Measurements from ENCODE around the gene SSH3. TPM values are rescaled to one million over a fixed set of nuclear protein-coding genes. Genes with fewer than 3 reads are reported as not detected.

SSH3 gene
- total and polyA plus RNA-seq, 4 donors = 4.8 to 10.4 (median 8.1) TPM

DNA sequence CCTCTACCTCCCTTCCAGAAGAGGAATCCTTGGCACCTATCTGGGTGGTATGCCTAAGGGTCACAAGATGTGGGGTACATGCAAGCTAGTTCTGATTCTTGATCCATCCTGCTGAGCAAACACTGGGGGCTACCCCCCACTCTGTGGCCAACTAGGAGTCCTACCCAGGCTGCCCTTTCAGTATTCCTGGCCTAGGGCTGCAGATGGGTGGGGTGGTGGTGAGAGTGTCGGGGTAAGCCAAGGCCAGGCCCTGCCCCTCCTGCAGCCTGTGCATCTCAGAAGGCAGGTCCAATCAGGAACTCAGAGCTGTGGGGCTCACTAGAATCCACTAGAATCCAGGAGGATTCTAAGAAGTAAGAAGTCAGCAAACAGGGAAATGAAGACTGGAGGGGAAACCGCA, 10.9 kb downstream of the SSH3 start:
- DNase-seq (ENCODE audit: low spot score) = no peak

GRCh38 chr11:67315325-67315909, 12.1 kb downstream of the SSH3 start:
- DNase-seq (ENCODE audit: low spot score) = no peak
- TF ChIP-seq JUND (IDR thresholded peaks at IDR 0.05) = no peak
- TF ChIP-seq NR2F2 (IDR thresholded peaks at IDR 0.05) = no peak
- TF ChIP-seq, protein P1, sequence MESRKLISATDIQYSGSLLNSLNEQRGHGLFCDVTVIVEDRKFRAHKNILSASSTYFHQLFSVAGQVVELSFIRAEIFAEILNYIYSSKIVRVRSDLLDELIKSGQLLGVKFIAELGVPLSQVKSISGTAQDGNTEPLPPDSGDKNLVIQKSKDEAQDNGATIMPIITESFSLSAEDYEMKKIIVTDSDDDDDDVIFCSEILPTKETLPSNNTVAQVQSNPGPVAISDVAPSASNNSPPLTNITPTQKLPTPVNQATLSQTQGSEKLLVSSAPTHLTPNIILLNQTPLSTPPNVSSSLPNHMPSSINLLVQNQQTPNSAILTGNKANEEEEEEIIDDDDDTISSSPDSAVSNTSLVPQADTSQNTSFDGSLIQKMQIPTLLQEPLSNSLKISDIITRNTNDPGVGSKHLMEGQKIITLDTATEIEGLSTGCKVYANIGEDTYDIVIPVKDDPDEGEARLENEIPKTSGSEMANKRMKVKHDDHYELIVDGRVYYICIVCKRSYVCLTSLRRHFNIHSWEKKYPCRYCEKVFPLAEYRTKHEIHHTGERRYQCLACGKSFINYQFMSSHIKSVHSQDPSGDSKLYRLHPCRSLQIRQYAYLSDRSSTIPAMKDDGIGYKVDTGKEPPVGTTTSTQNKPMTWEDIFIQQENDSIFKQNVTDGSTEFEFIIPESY (IDR thresholded peaks at IDR 0.05) = no peak
- no peak for TF ChIP-seq TAF1 (conservative IDR thresholded peaks at IDR 0.05)
- no peak for TF ChIP-seq YY1 (IDR thresholded peaks at IDR 0.05)
- TF ChIP-seq, protein P2, sequence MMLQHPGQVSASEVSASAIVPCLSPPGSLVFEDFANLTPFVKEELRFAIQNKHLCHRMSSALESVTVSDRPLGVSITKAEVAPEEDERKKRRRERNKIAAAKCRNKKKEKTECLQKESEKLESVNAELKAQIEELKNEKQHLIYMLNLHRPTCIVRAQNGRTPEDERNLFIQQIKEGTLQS (IDR thresholded peaks at IDR 0.05) = no peak
- no peak for TF ChIP-seq CTCF (IDR thresholded peaks at IDR 0.05; ENCODE audit: low read depth, low read length, missing input control)
- no peak for TF ChIP-seq HNF4G (IDR thresholded peaks at IDR 0.05)
- TF ChIP-seq FOXA1 (IDR thresholded peaks at IDR 0.05) = no peak
- TF ChIP-seq EGR1 (IDR thresholded peaks at IDR 0.05; ENCODE audit: low read depth in 2 of 2) = no peak
- no peak for TF ChIP-seq HNF4A (conservative IDR thresholded peaks at IDR 0.05)
- TF ChIP-seq REST (IDR thresholded peaks at IDR 0.05) = no peak
- TF ChIP-seq RAD21 (IDR thresholded peaks at IDR 0.05) = no peak
- TF ChIP-seq GABPA (IDR thresholded peaks at IDR 0.05 in 1 of 2, conservative IDR thresholded peaks at IDR 0.05 in 1 of 2) = no peak
- no peak for TF ChIP-seq SP1 (IDR thresholded peaks at IDR 0.05)
- TF ChIP-seq FOXA2 (IDR thresholded peaks at IDR 0.05) = no peak
- no peak for TF ChIP-seq MAX (IDR thresholded peaks at IDR 0.05)
- TF ChIP-seq RXRA (IDR thresholded peaks at IDR 0.05) = no peak
- Histone ChIP-seq H3K9me3 (ENCODE audit: control insufficient read depth in 4 of 4, low read length in 3 of 4) (no peaks in the 10 kb centered on the region), H3K9ac (ENCODE audit: low read depth in 1 of 2, low read length in 2 of 2) (no peak overlapping the region), H3K4me3 (ENCODE audit: low read depth in 1 of 3, low read length in 3 of 3) (no peak overlapping the region), H3K4me1 (ENCODE audit: control insufficient read depth in 4 of 4, insufficient read depth in 4 of 4, low read length in 3 of 4) (peaks cover 1 to 12% (median 5%) of the 10 kb centered on the region in 4 donors), H3K27ac (ENCODE audit: low read depth in 1 of 2, low read length in 2 of 2) (no peak overlapping the region), H3K36me3 (ENCODE audit: control insufficient read depth in 4 of 4, insufficient read depth in 3 of 4, low read depth in 1 of 4, low read length in 3 of 4) (peaks cover 0 to 2% (median under 1%) of the 10 kb centered on the region in 4 donors), H3K27me3 (ENCODE audit: control insufficient read depth in 4 of 4, insufficient read depth in 4 of 4, low read length in 3 of 4) (no peaks in the 10 kb centered on the region)
- WGBS = 90% methylated on average over 9 of the region's 9 CpGs

More for the DNA sequence above, 10.9 kb downstream of the SSH3 start:
- no peaks in the 10 kb centered on the region for H3K9me3 ChIP-seq (ENCODE audit: control insufficient read depth in 4 of 4, low read length in 3 of 4)
- H3K27me3 ChIP-seq (ENCODE audit: control insufficient read depth in 4 of 4, insufficient read depth in 4 of 4, low read length in 3 of 4) = no peaks in the 10 kb centered on the region
- no peak overlapping the region for H3K4me3 ChIP-seq (ENCODE audit: low read depth in 1 of 3, low read length in 3 of 3)
- no peak for TF ChIP-seq MAX (IDR thresholded peaks at IDR 0.05)
- TF ChIP-seq TAF1 (conservative IDR thresholded peaks at IDR 0.05) = no peak
- no peak for TF ChIP-seq HNF4G (IDR thresholded peaks at IDR 0.05)
- TF ChIP-seq, protein P1 (IDR thresholded peaks at IDR 0.05) = no peak
- no peak for TF ChIP-seq EGR1 (IDR thresholded peaks at IDR 0.05; ENCODE audit: low read depth in 2 of 2)
- H3K27ac ChIP-seq (ENCODE audit: low read depth in 1 of 2, low read length in 2 of 2) = no peak overlapping the region
- 97% methylated on average over 2 of the region's 2 CpGs for WGBS
- H3K4me1 ChIP-seq (ENCODE audit: control insufficient read depth in 4 of 4, insufficient read depth in 4 of 4, low read length in 3 of 4) = peaks cover 1 to 12% (median 5%) of the 10 kb centered on the region in 4 donors
- H3K36me3 ChIP-seq (ENCODE audit: control insufficient read depth in 4 of 4, insufficient read depth in 3 of 4, low read depth in 1 of 4, low read length in 3 of 4) = peaks cover 2 to 6% (median 3%) of the 10 kb centered on the region in 4 donors
- no peak overlapping the region for H3K9ac ChIP-seq (ENCODE audit: low read depth in 1 of 2, low read length in 2 of 2)

Measured in liver (tissue), 9 donors.